B cell (primary cell): ENCODE data around the gene TENT4A.

ENCODE experiments used
- CTCF ChIP-seq: fragments of 200-600 bp; IDR thresholded peaks from one replicate; pipeline ENCODE4 v1.8.0; 2022; ENCODE audit warnings: antibody characterized with exemption, mild to moderate bottlenecking
- EZH2 ChIP-seq: IDR thresholded peaks from 2 replicates; pipeline ENCODE4 v1.6.1; 2012; ENCODE audit warnings: borderline replicate concordance, low read depth, mild to moderate bottlenecking, moderate library complexity, low read length; ENCODE audit not compliant: insufficient read depth, poor library complexity, severe bottlenecking

GRCh38 chr5:6755941-6756340 lies 42.7 kb downstream of the TENT4A start:
- TF ChIP-seq CTCF (no peak), EZH2 (no peak)
